ENCODE measurements around the gene FBXO31.

The FBXO31 gene, protein sequence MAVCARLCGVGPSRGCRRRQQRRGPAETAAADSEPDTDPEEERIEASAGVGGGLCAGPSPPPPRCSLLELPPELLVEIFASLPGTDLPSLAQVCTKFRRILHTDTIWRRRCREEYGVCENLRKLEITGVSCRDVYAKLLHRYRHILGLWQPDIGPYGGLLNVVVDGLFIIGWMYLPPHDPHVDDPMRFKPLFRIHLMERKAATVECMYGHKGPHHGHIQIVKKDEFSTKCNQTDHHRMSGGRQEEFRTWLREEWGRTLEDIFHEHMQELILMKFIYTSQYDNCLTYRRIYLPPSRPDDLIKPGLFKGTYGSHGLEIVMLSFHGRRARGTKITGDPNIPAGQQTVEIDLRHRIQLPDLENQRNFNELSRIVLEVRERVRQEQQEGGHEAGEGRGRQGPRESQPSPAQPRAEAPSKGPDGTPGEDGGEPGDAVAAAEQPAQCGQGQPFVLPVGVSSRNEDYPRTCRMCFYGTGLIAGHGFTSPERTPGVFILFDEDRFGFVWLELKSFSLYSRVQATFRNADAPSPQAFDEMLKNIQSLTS

DNA sequence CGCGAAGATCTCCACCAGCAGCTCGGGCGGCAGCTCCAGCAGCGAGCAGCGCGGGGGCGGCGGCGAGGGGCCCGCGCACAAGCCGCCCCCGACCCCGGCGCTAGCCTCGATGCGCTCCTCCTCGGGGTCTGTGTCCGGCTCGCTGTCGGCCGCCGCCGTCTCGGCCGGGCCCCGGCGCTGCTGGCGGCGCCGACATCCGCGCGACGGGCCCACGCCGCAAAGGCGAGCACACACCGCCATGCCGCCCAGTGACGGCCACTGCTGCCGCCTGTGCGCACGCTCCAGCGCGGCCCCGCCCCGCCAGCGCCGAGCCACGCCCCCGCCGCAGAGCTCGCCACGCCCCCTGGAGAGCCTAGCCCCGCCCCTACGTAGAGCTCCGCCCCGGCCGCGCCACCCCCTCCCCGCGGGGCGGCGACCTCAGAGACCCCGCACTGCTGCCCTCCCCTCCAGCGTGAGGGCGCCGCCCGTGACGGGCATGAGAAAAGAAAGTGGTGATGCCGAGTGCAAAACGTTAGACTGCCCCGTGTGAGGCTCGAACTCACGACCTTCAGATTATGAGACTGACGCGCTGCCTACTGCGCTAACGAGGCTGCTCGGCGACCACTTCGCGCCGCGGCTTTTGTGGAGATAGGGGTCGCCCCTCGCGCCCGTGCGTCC, at the start of gene FBXO31:
FBXO31 (minus strand) TSS at position 272 of the 657 bp plus-strand sequence; CDS start at position 240, 32 bp downstream.
- ATAC-seq (ENCODE audit: low read depth), result peak; percentile 43
- Histone ChIP-seq H3K9me3 (ENCODE audit: severe bottlenecking) (no peaks in the 10 kb centered on the region), H3K27ac (ENCODE audit: poor library complexity, severe bottlenecking) (peak within 1 kb of the TSS; percentile 57), H3K4me3 (ENCODE audit: severe bottlenecking) (peak within 1 kb of the TSS; percentile 99), H3K27me3 (ENCODE audit: insufficient read depth, poor library complexity, severe bottlenecking) (no peaks in the 10 kb centered on the region), H3K4me1 (ENCODE audit: insufficient read depth, poor library complexity, severe bottlenecking) (peaks cover 21% of the 10 kb centered on the region), H3K36me3 (ENCODE audit: low read depth) (no peaks in the 10 kb centered on the region)
- DNase-seq (ENCODE audit: low spot score), result no peak
- TF ChIP-seq, protein P1, sequence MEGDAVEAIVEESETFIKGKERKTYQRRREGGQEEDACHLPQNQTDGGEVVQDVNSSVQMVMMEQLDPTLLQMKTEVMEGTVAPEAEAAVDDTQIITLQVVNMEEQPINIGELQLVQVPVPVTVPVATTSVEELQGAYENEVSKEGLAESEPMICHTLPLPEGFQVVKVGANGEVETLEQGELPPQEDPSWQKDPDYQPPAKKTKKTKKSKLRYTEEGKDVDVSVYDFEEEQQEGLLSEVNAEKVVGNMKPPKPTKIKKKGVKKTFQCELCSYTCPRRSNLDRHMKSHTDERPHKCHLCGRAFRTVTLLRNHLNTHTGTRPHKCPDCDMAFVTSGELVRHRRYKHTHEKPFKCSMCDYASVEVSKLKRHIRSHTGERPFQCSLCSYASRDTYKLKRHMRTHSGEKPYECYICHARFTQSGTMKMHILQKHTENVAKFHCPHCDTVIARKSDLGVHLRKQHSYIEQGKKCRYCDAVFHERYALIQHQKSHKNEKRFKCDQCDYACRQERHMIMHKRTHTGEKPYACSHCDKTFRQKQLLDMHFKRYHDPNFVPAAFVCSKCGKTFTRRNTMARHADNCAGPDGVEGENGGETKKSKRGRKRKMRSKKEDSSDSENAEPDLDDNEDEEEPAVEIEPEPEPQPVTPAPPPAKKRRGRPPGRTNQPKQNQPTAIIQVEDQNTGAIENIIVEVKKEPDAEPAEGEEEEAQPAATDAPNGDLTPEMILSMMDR (IDR thresholded peaks at IDR 0.05; ENCODE audit: poor library complexity, severe bottlenecking), result peak; percentile 3

DNA sequence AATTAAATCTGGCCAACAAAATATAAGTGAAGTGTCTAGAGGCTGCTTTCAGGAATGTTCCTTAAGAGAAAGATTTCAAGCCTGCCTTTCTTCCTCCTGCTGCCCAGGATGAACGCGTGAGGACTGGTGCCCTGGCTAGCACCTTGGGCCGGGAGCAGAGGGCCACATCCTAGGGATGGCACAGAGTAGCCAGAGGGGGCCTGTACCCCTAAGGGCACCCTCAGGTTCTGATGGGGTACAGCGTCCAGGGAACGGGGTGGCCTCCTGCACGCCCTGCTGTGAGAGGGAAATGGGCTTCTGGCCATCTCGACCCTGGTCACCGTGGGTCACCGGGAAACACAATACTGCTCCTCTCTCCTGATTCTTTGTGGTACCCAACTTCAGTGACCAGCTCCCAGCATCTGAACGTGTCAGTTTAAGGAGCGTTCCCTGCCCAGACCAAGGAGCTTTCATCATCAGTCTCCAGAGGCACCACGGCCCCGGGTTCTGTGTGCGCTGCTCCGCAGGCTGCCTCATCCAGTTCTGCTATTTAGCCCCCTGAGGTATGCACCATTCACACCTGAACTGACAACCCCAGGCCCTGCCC, 48.8 kb upstream of the FBXO31 start:
- H3K9me3 ChIP-seq (ENCODE audit: severe bottlenecking), result no peaks in the 10 kb centered on the region
- peaks cover 7% of the 10 kb centered on the region; the same call in 1 of the 2 replicates for H3K36me3 ChIP-seq (ENCODE audit: low read depth)
- no peak for ATAC-seq (ENCODE audit: low read depth)
- TF ChIP-seq, protein P1 (IDR thresholded peaks at IDR 0.05; ENCODE audit: poor library complexity, severe bottlenecking), result no peak
- DNase-seq (ENCODE audit: low spot score), result no peak
- peak overlapping the region; percentile 25 for H3K27ac ChIP-seq (ENCODE audit: poor library complexity, severe bottlenecking)
- peaks cover 23% of the 10 kb centered on the region for H3K4me1 ChIP-seq (ENCODE audit: insufficient read depth, poor library complexity, severe bottlenecking)
- H3K4me3 ChIP-seq (ENCODE audit: severe bottlenecking), result no peak overlapping the region
- H3K27me3 ChIP-seq (ENCODE audit: insufficient read depth, poor library complexity, severe bottlenecking), result no peaks in the 10 kb centered on the region

DNA sequence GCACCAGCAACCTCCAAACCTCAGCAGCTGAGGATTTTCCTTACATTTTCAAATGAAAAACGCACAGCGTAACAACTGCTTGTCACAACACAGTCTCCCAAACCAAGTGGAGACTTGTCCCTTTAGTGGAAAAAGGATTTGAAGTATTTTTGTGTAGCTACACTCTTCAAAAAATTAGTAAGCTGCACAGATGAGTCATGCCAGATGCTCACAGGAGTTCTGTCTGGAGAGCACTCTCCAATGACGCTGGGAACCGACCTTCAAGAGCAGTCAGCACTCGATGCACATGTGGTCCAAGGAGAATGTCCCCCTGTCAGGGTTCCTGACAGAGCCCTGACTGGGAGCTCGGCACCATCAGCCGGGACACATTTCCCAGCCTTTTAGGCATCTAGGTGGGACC, 48.4 kb upstream of the FBXO31 start:
- no peak overlapping the region for H3K4me3 ChIP-seq (ENCODE audit: severe bottlenecking)
- peaks cover 7% of the 10 kb centered on the region; the same call in 1 of the 2 replicates for H3K36me3 ChIP-seq (ENCODE audit: low read depth)
- TF ChIP-seq, protein P1 (IDR thresholded peaks at IDR 0.05; ENCODE audit: poor library complexity, severe bottlenecking), result no peak
- ATAC-seq (ENCODE audit: low read depth), result peak; percentile 77
- DNase-seq (ENCODE audit: low spot score), result no peak
- peaks cover 23% of the 10 kb centered on the region for H3K4me1 ChIP-seq (ENCODE audit: insufficient read depth, poor library complexity, severe bottlenecking)
- H3K27ac ChIP-seq (ENCODE audit: poor library complexity, severe bottlenecking), result peak overlapping the region; percentile 25
- H3K27me3 ChIP-seq (ENCODE audit: insufficient read depth, poor library complexity, severe bottlenecking), result no peaks in the 10 kb centered on the region
- no peaks in the 10 kb centered on the region for H3K9me3 ChIP-seq (ENCODE audit: severe bottlenecking)

DNA sequence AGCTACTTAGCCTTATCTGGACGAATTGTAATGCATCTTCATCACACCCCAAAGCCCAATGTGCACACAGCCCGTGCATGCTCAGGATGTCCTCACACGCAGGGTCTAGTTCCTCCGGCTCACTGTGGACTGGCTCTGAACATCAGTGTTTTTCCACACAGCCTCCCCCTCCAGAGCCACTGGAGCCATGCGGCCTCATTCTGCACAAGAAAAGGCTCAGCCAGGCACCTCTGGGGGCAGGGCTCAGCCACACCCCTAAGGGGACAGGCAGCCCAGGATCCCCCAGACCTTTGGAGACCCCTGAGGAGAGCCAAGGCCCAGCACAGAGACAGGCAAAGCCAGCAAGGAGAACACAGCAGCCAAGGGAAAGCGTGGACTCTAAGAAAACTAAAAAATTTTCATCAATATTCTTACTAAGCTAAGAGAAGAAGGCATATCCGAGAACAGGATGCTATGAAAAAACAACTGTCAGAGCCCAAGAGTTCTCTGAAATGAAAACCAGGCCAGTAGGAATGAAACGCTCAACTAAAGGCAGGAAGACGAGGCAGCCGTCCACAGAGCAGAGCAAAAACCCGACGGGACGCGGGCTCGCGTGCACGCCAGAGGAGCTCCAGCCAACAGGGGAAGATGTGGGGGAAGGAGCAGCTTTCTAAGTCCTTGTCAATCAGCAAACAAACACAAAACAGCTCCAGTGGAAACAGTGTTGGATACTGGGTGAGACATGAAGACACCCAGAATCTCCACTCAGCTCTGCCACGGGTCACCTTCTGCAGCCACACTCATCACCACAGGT, 43.0 kb upstream of the FBXO31 start:
- H3K4me1 ChIP-seq (ENCODE audit: insufficient read depth, poor library complexity, severe bottlenecking), result peaks cover 2% of the 10 kb centered on the region
- TF ChIP-seq, protein P1 (IDR thresholded peaks at IDR 0.05; ENCODE audit: poor library complexity, severe bottlenecking), result no peak
- DNase-seq (ENCODE audit: low spot score) (peak; percentile 52), ATAC-seq (ENCODE audit: low read depth) (no peak)
- H3K36me3 ChIP-seq (ENCODE audit: low read depth), result peaks cover 23% of the 10 kb centered on the region
- H3K4me3 ChIP-seq (ENCODE audit: severe bottlenecking), result no peak overlapping the region
- H3K27me3 ChIP-seq (ENCODE audit: insufficient read depth, poor library complexity, severe bottlenecking), result no peaks in the 10 kb centered on the region
- no peak overlapping the region for H3K27ac ChIP-seq (ENCODE audit: poor library complexity, severe bottlenecking)
- no peaks in the 10 kb centered on the region for H3K9me3 ChIP-seq (ENCODE audit: severe bottlenecking)
